ENCODE data around the gene SRP9.

SRP9 gene

GRCh38 chr1:225777583-225778336 is at the start of gene SRP9:
Gene SRP9, plus strand, starts transcription at chr1:225777826. Its CDS starts 115 bp downstream, at chr1:225777941.
- peak; percentile 99 for DNase-seq

GRCh38 chr1:225731491-225731890 is 46.1 kb upstream of the SRP9 start:
- no peak for DNase-seq

GRCh38 chr1:225733254-225733653 is 44.4 kb upstream of the SRP9 start:
- DNase-seq = no peak

- DNase-seq = peak; percentile 96
Measured at GRCh38 chr1:225735252-225736149, 42.1 kb upstream of the SRP9 start.

GRCh38 chr1:225736437-225737098 is 41.1 kb upstream of the SRP9 start:
- DNase-seq = no peak

- DNase-seq = no peak
Measured at GRCh38 chr1:225737161-225737560, 40.5 kb upstream of the SRP9 start.

GRCh38 chr1:225737866-225738265 is 39.8 kb upstream of the SRP9 start:
- peak; percentile 60 for DNase-seq

GRCh38 chr1:225738763-225739162 is 38.9 kb upstream of the SRP9 start:
- DNase-seq = no peak

- no peak for DNase-seq
Measured at GRCh38 chr1:225739542-225740107, 38.0 kb upstream of the SRP9 start.

- no peak for DNase-seq
Measured at GRCh38 chr1:225744745-225745144, 32.9 kb upstream of the SRP9 start.

- DNase-seq = no peak
Measured at GRCh38 chr1:225745273-225745672, 32.4 kb upstream of the SRP9 start.

- peak; percentile 94 for DNase-seq
Measured at GRCh38 chr1:225746361-225747179, 31.1 kb upstream of the SRP9 start.

- DNase-seq = peak; percentile 83
Measured at GRCh38 chr1:225747566-225747965, 30.1 kb upstream of the SRP9 start.

GRCh38 chr1:225748529-225748928 is 29.1 kb upstream of the SRP9 start:
- DNase-seq = no peak

GRCh38 chr1:225749706-225750105 is 27.9 kb upstream of the SRP9 start:
- DNase-seq = no peak

- no peak for DNase-seq
Measured at GRCh38 chr1:225750420-225750819, 27.2 kb upstream of the SRP9 start.

GRCh38 chr1:225750875-225751824 is 26.5 kb upstream of the SRP9 start:
- DNase-seq = no peak

- no peak for DNase-seq
Measured at GRCh38 chr1:225752245-225752644, 25.4 kb upstream of the SRP9 start.

- peak; percentile 93 for DNase-seq
Measured at GRCh38 chr1:225754940-225755641, 22.5 kb upstream of the SRP9 start.

GRCh38 chr1:225755671-225756319 is 21.8 kb upstream of the SRP9 start:
- no peak for DNase-seq

All from islet precursor cell (in vitro differentiated cells).